Mucosa of descending colon (tissue), 3 donors: ENCODE data around the gene BNC2. TPM values are rescaled to one million over a fixed set of nuclear protein-coding genes. Genes with fewer than 3 reads are reported as not detected.
A peak's percentile ranks its signal among the peaks of the same experiment; 100 is the strongest.

ENCODE experiments used
- ATAC-seq: fragments of 200-7000 bp; cut with Tn5 transposase; one replicate; pipeline ENCODE4 v1.9.1; 2020; ENCODE audit warnings: mild to moderate bottlenecking, moderate library complexity
- DNase-seq, 3 donors: peaks; one replicate each; pipeline ENCODE4 v3.0.0-alpha.2; 2020
- H3K36me3 ChIP-seq: fragments of 200-600 bp; one replicate; pipeline ENCODE4 v1.8.0; 2021; ENCODE audit warnings: low read depth, mild to moderate bottlenecking
- H3K4me1 ChIP-seq: fragments of 200-600 bp; one replicate; pipeline ENCODE4 v1.8.0; 2021; ENCODE audit warnings: low read depth, mild to moderate bottlenecking
- H3K4me3 ChIP-seq: fragments of 200-600 bp; one replicate; pipeline ENCODE4 v1.8.0; 2021; ENCODE audit warnings: mild to moderate bottlenecking
- H3K9me3 ChIP-seq: fragments of 200-600 bp; one replicate; pipeline ENCODE4 v1.8.0; 2021; ENCODE audit warnings: mild to moderate bottlenecking
- CTCF ChIP-seq: fragments of 200-600 bp; IDR thresholded peaks from one replicate; pipeline ENCODE4 v1.8.0; 2022; ENCODE audit warnings: antibody characterized with exemption, mild to moderate bottlenecking
- intact Hi-C, 2 donors: fragments of 100-400 bp; cut with DNase I in 1 of 2; cut with micrococcal nuclease in 1 of 2; formaldehyde crosslinking; loops; one replicate each; pipeline versions ENCODE4 v1.11.0 to v1.11.1; 2022; cut with DNase I, micrococcal nuclease
- total RNA-seq, 3 donors: library from RNA; stranded (reverse); fragmentation: NEBNext Ultra II Directional in 2 of 3; extraction: Animal tissue kit (Norgen Biotek cat#: 25700) in 2 of 3; gene quantifications; one replicate each; pipeline versions ENCODE4 v1.2.1 to v1.2.4, GENCODE V29; 2021 to 2023
- donor health status: DM: no; HTN: no; CAD: no; lungs with moderate emphysema.
- donor health status: DM: no; HTN: no; CAD: no.
- donor health status: DM: no; HTN: yes; CAD: no.

BNC2 gene
- total RNA-seq, 3 donors from 2014 or later, result 8.2 to 192 (median 12.0) TPM

GRCh38 chr9:16871336-16872151, 1.1 kb upstream of the BNC2 start:
- intact Hi-C loops, result no loop called here
- TF ChIP-seq CTCF, result no peak
- Histone ChIP-seq H3K36me3 (no peaks in the 10 kb centered on the region), H3K4me1 (peaks cover 10% of the 10 kb centered on the region), H3K4me3 (peak overlapping the region; percentile 14), H3K9me3 (no peaks in the 10 kb centered on the region)
- DNase-seq, result peak; percentile 38 to 57 (median 52)
- peak; percentile 52 for ATAC-seq

DNA sequence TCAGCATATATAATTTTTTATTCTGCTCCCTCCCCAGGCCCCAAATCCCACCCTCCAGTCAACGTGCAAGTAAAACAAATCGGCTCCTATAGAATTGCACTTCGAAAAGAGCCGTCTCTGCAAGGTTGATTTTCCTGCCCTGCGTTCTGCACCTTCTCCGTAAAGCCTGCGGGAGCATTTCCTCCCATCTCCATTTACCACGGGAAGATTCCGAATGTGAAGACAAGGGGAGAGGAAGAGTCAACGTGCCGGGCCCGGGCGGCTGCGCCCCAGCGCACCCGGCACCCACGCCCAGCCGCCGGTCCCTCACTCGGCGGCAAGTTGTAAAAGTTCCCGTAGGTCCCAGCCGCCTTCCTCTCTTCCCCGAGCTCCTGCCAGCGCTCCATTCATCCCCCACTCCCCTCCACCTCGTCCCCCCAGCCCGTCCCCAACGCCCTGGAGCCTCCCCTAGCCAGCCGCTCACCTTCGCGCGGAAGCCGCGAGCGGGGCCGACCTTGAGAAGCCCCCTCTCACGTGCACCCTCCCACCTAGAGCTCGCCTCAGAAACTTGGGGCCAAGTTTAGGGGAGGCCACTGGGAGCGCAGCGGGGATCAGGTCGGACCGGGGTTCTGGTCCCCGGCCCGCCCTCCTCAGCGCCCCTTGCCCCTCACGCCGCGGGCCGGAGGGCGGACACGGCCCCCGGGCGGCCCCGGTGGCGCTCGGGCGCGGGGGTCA, 431 bp downstream of the BNC2 start:
- TF ChIP-seq CTCF, result no peak
- Histone ChIP-seq H3K36me3 (no peaks in the 10 kb centered on the region), H3K4me1 (peaks cover 10% of the 10 kb centered on the region), H3K4me3 (peak overlapping the region; percentile 3), H3K9me3 (no peaks in the 10 kb centered on the region)
- DNase-seq, result peak in 2 of 3 donors; percentile 23 to 42
- peak; percentile 49 for ATAC-seq
- intact Hi-C loops, result no loop called here

GRCh38 chr9:16869131-16869881, 1.2 kb downstream of the BNC2 start:
- H3K4me3 ChIP-seq, result peak overlapping the region; percentile 3
- DNase-seq (peak in 1 of 3 donors; percentile 25), ATAC-seq (peak; percentile 27)
- no peak for TF ChIP-seq CTCF
- intact Hi-C loops, result no loop called here
- peaks cover 10% of the 10 kb centered on the region for H3K4me1 ChIP-seq
- H3K9me3 ChIP-seq, result no peaks in the 10 kb centered on the region
- H3K36me3 ChIP-seq, result no peaks in the 10 kb centered on the region

DNA sequence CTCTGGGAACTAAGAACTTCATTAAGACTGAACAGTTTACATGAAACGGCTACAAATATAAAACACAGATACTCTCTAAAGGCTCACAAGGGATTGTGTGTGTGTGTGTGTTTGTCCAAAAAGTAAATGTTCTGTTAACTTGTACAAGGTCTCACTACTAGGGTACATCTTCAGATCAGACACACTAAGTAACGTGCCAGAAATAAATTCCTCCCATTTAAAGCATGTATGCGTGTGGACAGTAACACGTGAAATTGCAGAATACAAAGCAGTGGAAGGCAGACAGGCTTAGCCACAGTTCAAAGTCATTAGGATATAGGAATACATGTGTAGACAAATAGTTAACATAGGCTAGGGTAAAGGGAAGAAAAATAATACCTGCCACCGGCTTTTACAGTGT, 1.8 kb downstream of the BNC2 start:
- TF ChIP-seq CTCF, result no peak
- Histone ChIP-seq H3K9me3 (no peaks in the 10 kb centered on the region), H3K36me3 (no peaks in the 10 kb centered on the region), H3K4me1 (peaks cover 10% of the 10 kb centered on the region), H3K4me3 (no peak overlapping the region)
- ATAC-seq (no peak), DNase-seq (no peak)
- intact Hi-C loops, result no loop called here

DNA sequence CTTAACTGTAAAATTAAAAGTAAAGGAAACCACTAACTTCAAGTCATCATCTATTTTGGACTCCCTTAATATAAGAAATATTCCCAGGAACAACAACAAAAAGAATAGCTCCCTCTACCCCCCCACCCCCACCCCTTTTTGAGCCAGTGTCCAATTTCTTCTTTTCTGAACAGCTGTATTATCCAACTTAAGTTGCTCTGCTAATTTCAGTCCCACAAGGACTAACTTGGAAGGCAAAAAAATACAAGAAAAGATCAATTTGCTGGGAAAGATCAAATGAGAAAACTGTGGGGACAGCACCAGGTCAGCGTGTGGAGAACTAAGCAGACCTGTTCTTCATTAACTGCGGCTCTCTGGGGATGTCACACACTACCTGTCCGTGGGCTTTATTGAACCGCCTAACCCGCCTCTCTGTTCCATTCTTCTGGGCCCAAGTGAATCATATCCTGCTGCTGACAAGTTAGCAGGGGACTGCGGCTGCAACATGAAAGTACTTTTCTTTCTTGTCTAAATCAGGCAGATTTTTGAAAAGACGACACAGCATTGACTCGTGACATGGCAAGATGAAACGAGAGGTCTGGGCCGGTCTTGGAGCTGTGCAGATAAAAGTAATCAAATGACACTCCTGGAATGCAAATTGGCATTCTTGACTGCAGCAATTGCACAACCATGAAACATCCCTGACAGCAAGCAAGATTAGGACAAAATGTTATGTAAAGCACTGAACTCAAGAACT, 2.7 kb downstream of the BNC2 start:
- H3K4me3 ChIP-seq, result no peak overlapping the region
- H3K36me3 ChIP-seq, result no peaks in the 10 kb centered on the region
- no peak for TF ChIP-seq CTCF
- DNase-seq, result no peak
- ATAC-seq, result no peak
- peaks cover 10% of the 10 kb centered on the region for H3K4me1 ChIP-seq
- intact Hi-C loops, result no loop called here
- H3K9me3 ChIP-seq, result no peaks in the 10 kb centered on the region
